ENCODE results near the gene CES1.

- TF ChIP-seq NFIC (IDR thresholded peaks at IDR 0.05; ENCODE audit: low read depth, low read length) (no peak), HCFC1 (IDR thresholded peaks at IDR 0.05; ENCODE audit: low read length) (no peak), DPF2 (IDR thresholded peaks at IDR 0.05) (no peak), E2F4 (IDR thresholded peaks at IDR 0.05; ENCODE audit: low read depth, low read length) (no peak), CTCF (IDR thresholded peaks at IDR 0.05 in 2 of 3, conservative IDR thresholded peaks at IDR 0.05 in 1 of 3; ENCODE audit: control insufficient read depth in 2 of 3, extremely low read depth in 1 of 3, insufficient read depth in 1 of 3, low read depth in 3 of 3, low read length in 3 of 3) (no peak), EP300 (IDR thresholded peaks at IDR 0.05; ENCODE audit: borderline replicate concordance in 1 of 2, control insufficient read depth in 1 of 2, low read depth in 2 of 2, low read length in 2 of 2) (no peak), EGR1 (IDR thresholded peaks at IDR 0.05; ENCODE audit: borderline replicate concordance in 1 of 2, low read depth in 2 of 2, low read length in 2 of 2) (no peak), JUND (IDR thresholded peaks at IDR 0.05; ENCODE audit: low read depth, low read length) (no peak), IRF3 (IDR thresholded peaks at IDR 0.05) (no peak), RBBP5 (conservative IDR thresholded peaks at IDR 0.05) (no peak), MEF2A (IDR thresholded peaks at IDR 0.05; ENCODE audit: insufficient read depth, low read depth, low read length) (no peak), STAT1 (conservative IDR thresholded peaks at IDR 0.05) (no peak), TCF12 (IDR thresholded peaks at IDR 0.05; ENCODE audit: low read depth, low read length) (no peak)
These were observed 54.1 kb downstream of the CES1 start for GRCh38 chr16:55778757-55779156.
